GM18498 (cell line): ENCODE data around the gene SASS6.
"Not testable (repeated sequence)": the region's sequence is repeated elsewhere in the genome, so short reads cannot be mapped to it uniquely, and the experiment has no call there.

Experiments used
- ATAC-seq: cut with Tn5 transposase; IDR thresholded peaks from one replicate; pipeline ENCODE4 v1.9.1; 2021; ENCODE audit warnings: mild to moderate bottlenecking, moderate library complexity; ENCODE audit not compliant: unreplicated experiment

The SASS6 gene

GRCh38 chr1:100050139-100050538 lies 82.6 kb downstream of the SASS6 start:
- ATAC-seq: no peak

- ATAC-seq: not testable (repeated sequence)
These were observed 85.5 kb downstream of the SASS6 start for GRCh38 chr1:100047235-100047708.

- no peak for ATAC-seq
These were observed 87.5 kb downstream of the SASS6 start for GRCh38 chr1:100045206-100045605.

- ATAC-seq: no peak
These were observed 93.1 kb downstream of the SASS6 start for GRCh38 chr1:100039591-100039990.

- ATAC-seq: peak; percentile 55
These were observed 94.0 kb downstream of the SASS6 start for GRCh38 chr1:100038660-100039287.

GRCh38 chr1:100037927-100038659 lies 94.6 kb downstream of the SASS6 start:
- peak; percentile 89 for ATAC-seq

- peak; percentile 0 for ATAC-seq
These were observed 95.1 kb downstream of the SASS6 start for GRCh38 chr1:100037656-100037926.

GRCh38 chr1:100036718-100037655 lies 95.7 kb downstream of the SASS6 start:
- ATAC-seq: no peak

GRCh38 chr1:100035214-100035613 lies 97.5 kb downstream of the SASS6 start:
- no peak for ATAC-seq

GRCh38 chr1:100034470-100034869 lies 98.3 kb downstream of the SASS6 start:
- ATAC-seq: no peak
